ENCODE data around the gene PTBP1. TPM values are rescaled to one million over a fixed set of nuclear protein-coding genes. Genes with fewer than 3 reads are reported as not detected.

Gene PTBP1
- total and polyA plus RNA-seq, 9 of the 15 experiments (the other 6 are each of a cell fraction or from before 2014, with no cell fraction given) = 14.0 to 759 (median 234) TPM

DNA sequence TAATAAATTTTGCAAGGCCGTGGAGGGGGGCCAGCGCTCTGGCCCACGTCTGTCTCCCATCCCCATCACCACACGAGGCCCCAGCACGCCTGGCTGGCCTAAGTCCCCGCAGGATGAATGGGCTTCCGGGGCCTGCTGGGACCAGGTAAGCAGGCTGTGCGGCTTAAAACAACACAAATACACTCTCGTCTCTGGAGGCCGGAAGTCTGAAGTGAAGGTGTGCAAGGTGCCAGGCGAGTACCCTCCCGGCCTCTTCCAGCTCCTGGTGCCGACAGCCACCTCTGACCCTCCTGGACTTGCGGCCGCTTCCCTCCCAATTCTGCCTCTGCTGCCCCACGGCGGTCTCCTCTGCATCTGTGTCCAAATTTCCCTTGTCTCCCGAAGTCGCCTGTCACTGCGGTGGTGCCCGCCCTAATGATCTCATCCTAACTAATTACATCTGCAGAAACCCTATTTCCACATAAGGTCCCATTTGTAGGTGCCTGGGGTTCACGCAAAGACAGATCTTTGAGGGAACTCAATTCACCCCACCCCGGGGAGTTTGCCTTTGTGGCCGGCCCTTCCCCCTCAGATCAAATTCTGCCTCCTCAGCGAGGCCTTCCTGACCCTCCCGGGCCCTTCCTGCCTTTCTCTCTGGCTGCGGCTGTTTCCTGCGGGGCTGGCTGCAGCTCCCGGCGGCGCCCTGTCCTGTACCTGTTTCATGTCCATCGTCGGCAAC lies 8.1 kb upstream of the PTBP1 start (continued):
- TF ChIP-seq, protein P1, sequence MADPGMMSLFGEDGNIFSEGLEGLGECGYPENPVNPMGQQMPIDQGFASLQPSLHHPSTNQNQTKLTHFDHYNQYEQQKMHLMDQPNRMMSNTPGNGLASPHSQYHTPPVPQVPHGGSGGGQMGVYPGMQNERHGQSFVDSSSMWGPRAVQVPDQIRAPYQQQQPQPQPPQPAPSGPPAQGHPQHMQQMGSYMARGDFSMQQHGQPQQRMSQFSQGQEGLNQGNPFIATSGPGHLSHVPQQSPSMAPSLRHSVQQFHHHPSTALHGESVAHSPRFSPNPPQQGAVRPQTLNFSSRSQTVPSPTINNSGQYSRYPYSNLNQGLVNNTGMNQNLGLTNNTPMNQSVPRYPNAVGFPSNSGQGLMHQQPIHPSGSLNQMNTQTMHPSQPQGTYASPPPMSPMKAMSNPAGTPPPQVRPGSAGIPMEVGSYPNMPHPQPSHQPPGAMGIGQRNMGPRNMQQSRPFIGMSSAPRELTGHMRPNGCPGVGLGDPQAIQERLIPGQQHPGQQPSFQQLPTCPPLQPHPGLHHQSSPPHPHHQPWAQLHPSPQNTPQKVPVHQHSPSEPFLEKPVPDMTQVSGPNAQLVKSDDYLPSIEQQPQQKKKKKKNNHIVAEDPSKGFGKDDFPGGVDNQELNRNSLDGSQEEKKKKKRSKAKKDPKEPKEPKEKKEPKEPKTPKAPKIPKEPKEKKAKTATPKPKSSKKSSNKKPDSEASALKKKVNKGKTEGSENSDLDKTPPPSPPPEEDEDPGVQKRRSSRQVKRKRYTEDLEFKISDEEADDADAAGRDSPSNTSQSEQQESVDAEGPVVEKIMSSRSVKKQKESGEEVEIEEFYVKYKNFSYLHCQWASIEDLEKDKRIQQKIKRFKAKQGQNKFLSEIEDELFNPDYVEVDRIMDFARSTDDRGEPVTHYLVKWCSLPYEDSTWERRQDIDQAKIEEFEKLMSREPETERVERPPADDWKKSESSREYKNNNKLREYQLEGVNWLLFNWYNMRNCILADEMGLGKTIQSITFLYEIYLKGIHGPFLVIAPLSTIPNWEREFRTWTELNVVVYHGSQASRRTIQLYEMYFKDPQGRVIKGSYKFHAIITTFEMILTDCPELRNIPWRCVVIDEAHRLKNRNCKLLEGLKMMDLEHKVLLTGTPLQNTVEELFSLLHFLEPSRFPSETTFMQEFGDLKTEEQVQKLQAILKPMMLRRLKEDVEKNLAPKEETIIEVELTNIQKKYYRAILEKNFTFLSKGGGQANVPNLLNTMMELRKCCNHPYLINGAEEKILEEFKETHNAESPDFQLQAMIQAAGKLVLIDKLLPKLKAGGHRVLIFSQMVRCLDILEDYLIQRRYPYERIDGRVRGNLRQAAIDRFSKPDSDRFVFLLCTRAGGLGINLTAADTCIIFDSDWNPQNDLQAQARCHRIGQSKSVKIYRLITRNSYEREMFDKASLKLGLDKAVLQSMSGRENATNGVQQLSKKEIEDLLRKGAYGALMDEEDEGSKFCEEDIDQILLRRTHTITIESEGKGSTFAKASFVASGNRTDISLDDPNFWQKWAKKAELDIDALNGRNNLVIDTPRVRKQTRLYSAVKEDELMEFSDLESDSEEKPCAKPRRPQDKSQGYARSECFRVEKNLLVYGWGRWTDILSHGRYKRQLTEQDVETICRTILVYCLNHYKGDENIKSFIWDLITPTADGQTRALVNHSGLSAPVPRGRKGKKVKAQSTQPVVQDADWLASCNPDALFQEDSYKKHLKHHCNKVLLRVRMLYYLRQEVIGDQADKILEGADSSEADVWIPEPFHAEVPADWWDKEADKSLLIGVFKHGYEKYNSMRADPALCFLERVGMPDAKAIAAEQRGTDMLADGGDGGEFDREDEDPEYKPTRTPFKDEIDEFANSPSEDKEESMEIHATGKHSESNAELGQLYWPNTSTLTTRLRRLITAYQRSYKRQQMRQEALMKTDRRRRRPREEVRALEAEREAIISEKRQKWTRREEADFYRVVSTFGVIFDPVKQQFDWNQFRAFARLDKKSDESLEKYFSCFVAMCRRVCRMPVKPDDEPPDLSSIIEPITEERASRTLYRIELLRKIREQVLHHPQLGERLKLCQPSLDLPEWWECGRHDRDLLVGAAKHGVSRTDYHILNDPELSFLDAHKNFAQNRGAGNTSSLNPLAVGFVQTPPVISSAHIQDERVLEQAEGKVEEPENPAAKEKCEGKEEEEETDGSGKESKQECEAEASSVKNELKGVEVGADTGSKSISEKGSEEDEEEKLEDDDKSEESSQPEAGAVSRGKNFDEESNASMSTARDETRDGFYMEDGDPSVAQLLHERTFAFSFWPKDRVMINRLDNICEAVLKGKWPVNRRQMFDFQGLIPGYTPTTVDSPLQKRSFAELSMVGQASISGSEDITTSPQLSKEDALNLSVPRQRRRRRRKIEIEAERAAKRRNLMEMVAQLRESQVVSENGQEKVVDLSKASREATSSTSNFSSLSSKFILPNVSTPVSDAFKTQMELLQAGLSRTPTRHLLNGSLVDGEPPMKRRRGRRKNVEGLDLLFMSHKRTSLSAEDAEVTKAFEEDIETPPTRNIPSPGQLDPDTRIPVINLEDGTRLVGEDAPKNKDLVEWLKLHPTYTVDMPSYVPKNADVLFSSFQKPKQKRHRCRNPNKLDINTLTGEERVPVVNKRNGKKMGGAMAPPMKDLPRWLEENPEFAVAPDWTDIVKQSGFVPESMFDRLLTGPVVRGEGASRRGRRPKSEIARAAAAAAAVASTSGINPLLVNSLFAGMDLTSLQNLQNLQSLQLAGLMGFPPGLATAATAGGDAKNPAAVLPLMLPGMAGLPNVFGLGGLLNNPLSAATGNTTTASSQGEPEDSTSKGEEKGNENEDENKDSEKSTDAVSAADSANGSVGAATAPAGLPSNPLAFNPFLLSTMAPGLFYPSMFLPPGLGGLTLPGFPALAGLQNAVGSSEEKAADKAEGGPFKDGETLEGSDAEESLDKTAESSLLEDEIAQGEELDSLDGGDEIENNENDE (IDR thresholded peaks at IDR 0.05; ENCODE audit: low read depth, low read length) = no peak
- TF ChIP-seq PML (IDR thresholded peaks at IDR 0.05; ENCODE audit: low read length) (no peak), BDP1 (IDR thresholded peaks at IDR 0.05; ENCODE audit: insufficient read depth, insufficient read length) (no peak), TRIM24 (IDR thresholded peaks at IDR 0.05) (no peak), SMARCE1 (IDR thresholded peaks at IDR 0.05) (no peak; the same call in 1 of the 2 replicates), ZNF174 (CRISPR knock-in tag; IDR thresholded peaks at IDR 0.05) (no peak), KDM5B (IDR thresholded peaks at IDR 0.05; ENCODE audit: insufficient replicate concordance, low read depth, low read length) (no peak), JUN (IDR thresholded peaks at IDR 0.05; ENCODE audit: borderline replicate concordance, low read depth, low read length) (peak; percentile 56; the same call in 1 of the 2 replicates), JUN (CRISPR knock-in tag; IDR thresholded peaks at IDR 0.05; ENCODE audit: borderline replicate concordance) (no peak), PCBP2 (IDR thresholded peaks at IDR 0.05; ENCODE audit: low read depth, low read length, poor library complexity, severe bottlenecking) (no peak), ZNF766 (CRISPR knock-in tag; conservative IDR thresholded peaks at IDR 0.05) (peak; percentile 68; the same call in 1 of the 2 replicates)
- TF ChIP-seq, protein P2, sequence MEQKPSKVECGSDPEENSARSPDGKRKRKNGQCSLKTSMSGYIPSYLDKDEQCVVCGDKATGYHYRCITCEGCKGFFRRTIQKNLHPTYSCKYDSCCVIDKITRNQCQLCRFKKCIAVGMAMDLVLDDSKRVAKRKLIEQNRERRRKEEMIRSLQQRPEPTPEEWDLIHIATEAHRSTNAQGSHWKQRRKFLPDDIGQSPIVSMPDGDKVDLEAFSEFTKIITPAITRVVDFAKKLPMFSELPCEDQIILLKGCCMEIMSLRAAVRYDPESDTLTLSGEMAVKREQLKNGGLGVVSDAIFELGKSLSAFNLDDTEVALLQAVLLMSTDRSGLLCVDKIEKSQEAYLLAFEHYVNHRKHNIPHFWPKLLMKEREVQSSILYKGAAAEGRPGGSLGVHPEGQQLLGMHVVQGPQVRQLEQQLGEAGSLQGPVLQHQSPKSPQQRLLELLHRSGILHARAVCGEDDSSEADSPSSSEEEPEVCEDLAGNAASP (IDR thresholded peaks at IDR 0.05) = no peak
- TF ChIP-seq, protein P3, sequence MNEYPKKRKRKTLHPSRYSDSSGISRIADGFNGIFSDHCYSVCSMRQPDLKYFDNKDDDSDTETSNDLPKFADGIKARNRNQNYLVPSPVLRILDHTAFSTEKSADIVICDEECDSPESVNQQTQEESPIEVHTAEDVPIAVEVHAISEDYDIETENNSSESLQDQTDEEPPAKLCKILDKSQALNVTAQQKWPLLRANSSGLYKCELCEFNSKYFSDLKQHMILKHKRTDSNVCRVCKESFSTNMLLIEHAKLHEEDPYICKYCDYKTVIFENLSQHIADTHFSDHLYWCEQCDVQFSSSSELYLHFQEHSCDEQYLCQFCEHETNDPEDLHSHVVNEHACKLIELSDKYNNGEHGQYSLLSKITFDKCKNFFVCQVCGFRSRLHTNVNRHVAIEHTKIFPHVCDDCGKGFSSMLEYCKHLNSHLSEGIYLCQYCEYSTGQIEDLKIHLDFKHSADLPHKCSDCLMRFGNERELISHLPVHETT (CRISPR knock-in tag; conservative IDR thresholded peaks at IDR 0.05 in 1 of 2, IDR thresholded peaks at IDR 0.05 in 1 of 2) = 0 out of 4 replicates have a peak, but pooled peaks of 1 of the 2 experiments have one; percentile 7

All from K562 (cell line).